Measurements from ENCODE around the gene DUOX1.

Gene DUOX1

DNA sequence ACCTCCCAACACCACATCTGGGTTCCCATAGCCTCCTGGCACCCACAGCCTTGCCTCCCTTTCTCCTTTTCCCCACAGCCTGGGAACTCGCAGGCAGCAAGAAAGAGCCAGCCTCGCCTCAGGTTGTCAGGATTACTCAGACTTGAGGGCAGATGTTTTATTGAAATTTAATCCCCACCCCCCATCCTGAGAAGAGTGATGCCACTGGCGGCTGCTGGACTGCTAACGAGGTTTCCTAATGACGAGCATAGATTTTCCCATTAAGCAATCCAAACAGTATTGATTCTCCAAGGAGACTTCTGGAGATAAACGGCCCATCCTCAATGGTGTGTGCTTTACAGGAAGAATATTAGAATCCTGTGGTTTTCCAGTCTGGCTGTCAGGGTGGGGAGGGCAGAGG lies 44.3 kb downstream of the DUOX1 start (continued):
- TF ChIP-seq, protein P1, sequence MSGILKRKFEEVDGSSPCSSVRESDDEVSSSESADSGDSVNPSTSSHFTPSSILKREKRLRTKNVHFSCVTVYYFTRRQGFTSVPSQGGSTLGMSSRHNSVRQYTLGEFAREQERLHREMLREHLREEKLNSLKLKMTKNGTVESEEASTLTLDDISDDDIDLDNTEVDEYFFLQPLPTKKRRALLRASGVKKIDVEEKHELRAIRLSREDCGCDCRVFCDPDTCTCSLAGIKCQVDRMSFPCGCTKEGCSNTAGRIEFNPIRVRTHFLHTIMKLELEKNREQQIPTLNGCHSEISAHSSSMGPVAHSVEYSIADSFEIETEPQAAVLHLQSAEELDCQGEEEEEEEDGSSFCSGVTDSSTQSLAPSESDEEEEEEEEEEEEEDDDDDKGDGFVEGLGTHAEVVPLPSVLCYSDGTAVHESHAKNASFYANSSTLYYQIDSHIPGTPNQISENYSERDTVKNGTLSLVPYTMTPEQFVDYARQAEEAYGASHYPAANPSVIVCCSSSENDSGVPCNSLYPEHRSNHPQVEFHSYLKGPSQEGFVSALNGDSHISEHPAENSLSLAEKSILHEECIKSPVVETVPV (CRISPR knock-in tag; IDR thresholded peaks at IDR 0.05): no peak
- no peak for TF ChIP-seq BACH2 (CRISPR knock-in tag; IDR thresholded peaks at IDR 0.05; ENCODE audit: borderline replicate concordance)
- no peak for TF ChIP-seq ZFP30 (CRISPR knock-in tag; IDR thresholded peaks at IDR 0.05)

GRCh38 chr15:45174577-45174976 lies 44.8 kb downstream of the DUOX1 start:
- ATAC-seq: no peak
- TF ChIP-seq ARNTL (CRISPR knock-in tag; IDR thresholded peaks at IDR 0.05; ENCODE audit: borderline replicate concordance, low read depth) (no peak), TOX (CRISPR knock-in tag; IDR thresholded peaks at IDR 0.05; ENCODE audit: borderline replicate concordance) (no peak), TCF4 (CRISPR knock-in tag; IDR thresholded peaks at IDR 0.05; ENCODE audit: borderline replicate concordance) (no peak), GLIS3 (CRISPR knock-in tag; IDR thresholded peaks at IDR 0.05) (no peak), ZNF70 (CRISPR knock-in tag; IDR thresholded peaks at IDR 0.05) (no peak)

DNA sequence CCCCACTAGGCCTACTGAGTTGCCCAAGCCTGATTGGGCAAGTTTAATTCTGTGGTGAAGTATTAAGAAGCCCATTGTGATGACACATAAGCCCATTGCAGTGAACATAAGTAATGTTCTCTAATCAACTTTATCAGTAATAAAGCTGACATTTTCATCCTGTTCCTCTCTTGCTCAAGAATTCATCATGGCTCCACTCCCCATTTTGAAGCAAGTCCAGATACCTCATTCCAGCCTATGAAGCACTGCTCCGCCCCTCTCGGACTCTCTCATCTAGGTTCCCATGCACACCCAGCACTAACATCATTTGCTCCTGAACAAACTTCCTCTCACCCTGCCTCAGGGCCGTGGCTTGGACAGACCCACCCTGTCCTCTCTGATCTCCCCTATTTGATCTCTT lies 47.5 kb downstream of the DUOX1 start:
- ATAC-seq: no peak
- TF ChIP-seq ISL1 (CRISPR knock-in tag; IDR thresholded peaks at IDR 0.05) (no peak), CSDC2 (CRISPR knock-in tag; IDR thresholded peaks at IDR 0.05) (no peak), GLIS3 (CRISPR knock-in tag; IDR thresholded peaks at IDR 0.05) (no peak), ARNTL (CRISPR knock-in tag; IDR thresholded peaks at IDR 0.05; ENCODE audit: borderline replicate concordance, low read depth) (no peak), BACH2 (CRISPR knock-in tag; IDR thresholded peaks at IDR 0.05; ENCODE audit: borderline replicate concordance) (no peak), SNAI2 (CRISPR knock-in tag; IDR thresholded peaks at IDR 0.05) (no peak), ZC3H10 (CRISPR knock-in tag; IDR thresholded peaks at IDR 0.05) (no peak)

DNA sequence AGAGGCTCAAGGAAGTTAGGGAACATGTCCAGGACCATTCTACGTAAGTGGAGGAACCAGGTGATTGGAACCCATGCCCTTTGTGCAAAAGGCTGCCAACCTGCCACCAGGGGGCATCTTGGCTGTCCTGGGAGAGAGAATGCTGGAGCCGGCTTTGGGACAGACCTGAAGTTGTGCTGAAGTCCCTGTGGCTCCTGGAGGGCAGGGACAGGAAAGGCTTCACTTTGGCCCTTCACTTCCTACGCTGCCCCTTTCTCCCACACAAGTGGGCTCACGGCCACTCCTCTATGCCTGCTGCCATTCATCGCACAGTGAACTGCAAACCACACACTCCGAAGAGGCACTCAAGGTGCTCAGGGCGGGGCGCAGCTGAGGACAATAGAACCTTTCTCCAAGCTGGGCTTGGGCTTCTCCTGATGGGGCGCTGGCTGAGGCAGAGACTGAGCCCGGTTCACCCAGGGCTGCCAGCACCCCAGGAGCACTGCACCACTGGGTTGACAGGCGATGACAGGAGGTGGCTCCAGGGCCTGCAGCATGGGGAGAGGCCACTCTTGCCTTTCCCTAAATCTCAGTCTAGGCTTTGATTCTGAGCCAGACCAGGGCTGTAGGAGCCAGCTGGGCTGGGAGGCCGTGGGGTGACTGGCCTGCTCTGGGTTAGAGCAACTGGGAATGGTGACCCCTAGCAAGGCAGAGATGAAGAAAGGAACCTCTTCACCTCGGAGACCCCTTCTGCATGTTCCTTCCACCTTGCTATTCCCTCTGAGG lies 49.6 kb downstream of the DUOX1 start:
- peak; percentile 67 for ATAC-seq
- TF ChIP-seq SNAI2 (CRISPR knock-in tag; IDR thresholded peaks at IDR 0.05) (no peak), POU6F1 (CRISPR knock-in tag; IDR thresholded peaks at IDR 0.05; ENCODE audit: borderline replicate concordance, low read depth) (no peak), TSHZ2 (CRISPR knock-in tag; IDR thresholded peaks at IDR 0.05) (no peak), RARB (CRISPR knock-in tag; IDR thresholded peaks at IDR 0.05) (no peak), TCF4 (CRISPR knock-in tag; IDR thresholded peaks at IDR 0.05; ENCODE audit: borderline replicate concordance) (no peak), ESRRG (CRISPR knock-in tag; IDR thresholded peaks at IDR 0.05) (no peak), GLIS3 (CRISPR knock-in tag; IDR thresholded peaks at IDR 0.05) (no peak), ZNF565 (CRISPR knock-in tag; conservative IDR thresholded peaks at IDR 0.05; ENCODE audit: low read depth) (no peak), ZC3H10 (CRISPR knock-in tag; IDR thresholded peaks at IDR 0.05) (no peak), OSR1 (CRISPR knock-in tag; IDR thresholded peaks at IDR 0.05) (no peak), CSDC2 (CRISPR knock-in tag; IDR thresholded peaks at IDR 0.05) (no peak), ZFP3 (CRISPR knock-in tag; IDR thresholded peaks at IDR 0.05) (no peak), TOX (CRISPR knock-in tag; IDR thresholded peaks at IDR 0.05; ENCODE audit: borderline replicate concordance) (no peak), ZNF8 (CRISPR knock-in tag; IDR thresholded peaks at IDR 0.05) (no peak), BACH2 (CRISPR knock-in tag; IDR thresholded peaks at IDR 0.05; ENCODE audit: borderline replicate concordance) (no peak), ARNTL (CRISPR knock-in tag; IDR thresholded peaks at IDR 0.05; ENCODE audit: borderline replicate concordance, low read depth) (no peak), ISL1 (CRISPR knock-in tag; IDR thresholded peaks at IDR 0.05) (no peak), ZNF70 (CRISPR knock-in tag; IDR thresholded peaks at IDR 0.05) (no peak)
- TF ChIP-seq, protein P1 (CRISPR knock-in tag; IDR thresholded peaks at IDR 0.05): no peak
- TF ChIP-seq, protein P2, sequence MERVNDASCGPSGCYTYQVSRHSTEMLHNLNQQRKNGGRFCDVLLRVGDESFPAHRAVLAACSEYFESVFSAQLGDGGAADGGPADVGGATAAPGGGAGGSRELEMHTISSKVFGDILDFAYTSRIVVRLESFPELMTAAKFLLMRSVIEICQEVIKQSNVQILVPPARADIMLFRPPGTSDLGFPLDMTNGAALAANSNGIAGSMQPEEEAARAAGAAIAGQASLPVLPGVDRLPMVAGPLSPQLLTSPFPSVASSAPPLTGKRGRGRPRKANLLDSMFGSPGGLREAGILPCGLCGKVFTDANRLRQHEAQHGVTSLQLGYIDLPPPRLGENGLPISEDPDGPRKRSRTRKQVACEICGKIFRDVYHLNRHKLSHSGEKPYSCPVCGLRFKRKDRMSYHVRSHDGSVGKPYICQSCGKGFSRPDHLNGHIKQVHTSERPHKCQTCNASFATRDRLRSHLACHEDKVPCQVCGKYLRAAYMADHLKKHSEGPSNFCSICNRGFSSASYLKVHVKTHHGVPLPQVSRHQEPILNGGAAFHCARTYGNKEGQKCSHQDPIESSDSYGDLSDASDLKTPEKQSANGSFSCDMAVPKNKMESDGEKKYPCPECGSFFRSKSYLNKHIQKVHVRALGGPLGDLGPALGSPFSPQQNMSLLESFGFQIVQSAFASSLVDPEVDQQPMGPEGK (CRISPR knock-in tag; IDR thresholded peaks at IDR 0.05; ENCODE audit: borderline replicate concordance): no peak

Data from SK-N-SH treated with all-trans-retinoic acid at 6 μM for 48 hours (cell line).